ENCODE data around the gene HMGXB3.

- TF ChIP-seq YY1 (IDR thresholded peaks at IDR 0.05; ENCODE audit: insufficient read depth, insufficient read length) (no peak), SUZ12 (IDR thresholded peaks at IDR 0.05; ENCODE audit: extremely low read depth, insufficient read depth, insufficient read length) (no peak)
Measured at GRCh38 chr5:150060471-150060870, 59.9 kb downstream of the HMGXB3 start.

Measured in NT2/D1 (cell line).